ENCODE data around the gene GBF1. TPM values are rescaled to one million over a fixed set of nuclear protein-coding genes. Genes with fewer than 3 reads are reported as not detected.

GBF1 gene
- total RNA-seq, 3 donors from 2014 or later, result 51.9 to 67.8 (median 62.9) TPM

GRCh38 chr10:102424145-102424544, 178.8 kb downstream of the GBF1 start:
- Histone ChIP-seq H3K9me3 (no peaks in the 10 kb centered on the region), H3K4me3 (no peak overlapping the region), H3K36me3 (ENCODE audit: low read depth) (no peaks in the 10 kb centered on the region), H3K4me1 (ENCODE audit: low read depth) (peaks cover 23% of the 10 kb centered on the region)
- ATAC-seq (no peak), DNase-seq (no peak)
- no peak for TF ChIP-seq CTCF (IDR thresholded peaks at IDR 0.05)
- intact Hi-C loops (cut with DNase I, micrococcal nuclease), result no loop called here

- no peak for DNase-seq
- intact Hi-C loops (cut with DNase I, micrococcal nuclease), result no loop called here
- Histone ChIP-seq H3K36me3 (ENCODE audit: low read depth) (no peaks in the 10 kb centered on the region), H3K9me3 (no peaks in the 10 kb centered on the region), H3K4me3 (no peak overlapping the region), H3K4me1 (ENCODE audit: low read depth) (peaks cover 17% of the 10 kb centered on the region)
- TF ChIP-seq CTCF (IDR thresholded peaks at IDR 0.05), result no peak
- ATAC-seq, result no peak
Observed at GRCh38 chr10:102424916-102425315, 179.6 kb downstream of the GBF1 start.

GRCh38 chr10:102425444-102425843, 180.1 kb downstream of the GBF1 start:
- H3K36me3 ChIP-seq (ENCODE audit: low read depth), result no peaks in the 10 kb centered on the region
- H3K4me3 ChIP-seq, result no peak overlapping the region
- intact Hi-C loops (cut with DNase I, micrococcal nuclease), result no loop called here
- no peaks in the 10 kb centered on the region for H3K9me3 ChIP-seq
- ATAC-seq, result no peak
- DNase-seq, result no peak
- TF ChIP-seq CTCF (IDR thresholded peaks at IDR 0.05), result no peak
- peaks cover 13% of the 10 kb centered on the region for H3K4me1 ChIP-seq (ENCODE audit: low read depth)

- H3K4me3 ChIP-seq, result no peak overlapping the region
- no peak for ATAC-seq
- no peaks in the 10 kb centered on the region for H3K36me3 ChIP-seq (ENCODE audit: low read depth)
- intact Hi-C loops (cut with DNase I, micrococcal nuclease), result no loop called here
- TF ChIP-seq CTCF (IDR thresholded peaks at IDR 0.05), result no peak
- peaks cover 20% of the 10 kb centered on the region for H3K4me1 ChIP-seq (ENCODE audit: low read depth)
- H3K9me3 ChIP-seq, result no peaks in the 10 kb centered on the region
- no peak for DNase-seq
Observed at GRCh38 chr10:102426803-102427287, 181.5 kb downstream of the GBF1 start.

GRCh38 chr10:102429468-102429867, 184.1 kb downstream of the GBF1 start:
- TF ChIP-seq CTCF (IDR thresholded peaks at IDR 0.05), result no peak
- no peak for DNase-seq
- H3K4me1 ChIP-seq (ENCODE audit: low read depth), result peaks cover 15% of the 10 kb centered on the region
- intact Hi-C loops (cut with DNase I, micrococcal nuclease), result no loop called here
- ATAC-seq, result no peak
- H3K4me3 ChIP-seq, result no peak overlapping the region
- no peaks in the 10 kb centered on the region for H3K9me3 ChIP-seq
- H3K36me3 ChIP-seq (ENCODE audit: low read depth), result no peaks in the 10 kb centered on the region
